ENCODE data around the gene CLECL1. TPM values are rescaled to one million over a fixed set of nuclear protein-coding genes. Genes with fewer than 3 reads are reported as not detected.
A peak's percentile ranks its signal among the peaks of the same experiment; 100 is the strongest.

The CLECL1 gene
- total RNA-seq, 2 experiments from 2014 or later: 0.44 to 1.7 TPM

- no peaks in the 10 kb centered on the region for H3K4me1 ChIP-seq (ENCODE audit: insufficient read depth, low read length)
These were observed 1.5 kb downstream of the CLECL1 start for GRCh38 chr12:9731393-9731792.

GRCh38 chr12:9730591-9730990, 2.3 kb downstream of the CLECL1 start:
- DNase-seq (no peak), ATAC-seq (ENCODE audit: poor library complexity) (no peak)
- Mint-ChIP-seq H3K4me3 (no peak overlapping the region), H3K36me3 (ENCODE audit: low read depth) (no peaks in the 10 kb centered on the region), H3K4me1 (ENCODE audit: low read depth) (peaks cover 19% of the 10 kb centered on the region), H3K27me3 (no peaks in the 10 kb centered on the region), H3K27ac (no peak overlapping the region), H3K9me3 (no peaks in the 10 kb centered on the region)
- H3K27ac ChIP-seq (ENCODE audit: low read depth in 1 of 2, low read length in 2 of 2): no peak overlapping the region
- no peaks in the 10 kb centered on the region for H3K4me1 ChIP-seq (ENCODE audit: insufficient read depth, low read length)
- intact Hi-C loops (cut with DNase I, micrococcal nuclease): loop anchor here in 1 of 2 experiments (2.0 kb wide), 1 partner anchor 16 kb away; no protein-coding TSS in a partner anchor
- no peaks in the 10 kb centered on the region for H3K27me3 ChIP-seq (ENCODE audit: control insufficient read depth in 1 of 2, insufficient read depth in 2 of 2, low read length in 2 of 2)
- H3K9me3 ChIP-seq (ENCODE audit: control insufficient read depth in 1 of 2, insufficient read depth in 1 of 2, low read length in 2 of 2): peaks cover 0 to 3% of the 10 kb centered on the region in 2 experiments
- ChIA-PET POLR2A (interaction anchor here (3.3 kb wide), 1 partner anchor 12 kb away, joined by 16 read pairs; no protein-coding TSS in a partner anchor), CTCF (interaction anchor here (1.0 to 1.3 kb wide), 2 partner anchors 12 to 69 kb away, joined by 3 read pairs; no protein-coding TSS in a partner anchor)
- no peaks in the 10 kb centered on the region for H3K36me3 ChIP-seq (ENCODE audit: insufficient read depth, low read length)
- no peak overlapping the region for H3K4me3 ChIP-seq (ENCODE audit: low read length)
- no peak for TF ChIP-seq CTCF (IDR thresholded peaks at IDR 0.05)

More at GRCh38 chr12:9731393-9731792, 1.5 kb downstream of the CLECL1 start:
- ChIA-PET POLR2A (interaction anchor here (3.3 kb wide), 1 partner anchor 11 kb away, joined by 16 read pairs; no protein-coding TSS in a partner anchor), CTCF (no interaction called here)
- no peaks in the 10 kb centered on the region for H3K36me3 Mint-ChIP-seq (ENCODE audit: low read depth)
- Histone ChIP-seq H3K4me3 (ENCODE audit: low read length) (peak overlapping the region; percentile 31), H3K9me3 (ENCODE audit: control insufficient read depth in 1 of 2, insufficient read depth in 1 of 2, low read length in 2 of 2) (peaks cover 0 to 3% of the 10 kb centered on the region in 2 experiments), H3K27ac (ENCODE audit: low read depth in 1 of 2, low read length in 2 of 2) (no peak overlapping the region), H3K27me3 (ENCODE audit: control insufficient read depth in 1 of 2, insufficient read depth in 2 of 2, low read length in 2 of 2) (no peaks in the 10 kb centered on the region), H3K36me3 (ENCODE audit: insufficient read depth, low read length) (no peaks in the 10 kb centered on the region)
- intact Hi-C loops (cut with DNase I, micrococcal nuclease): loop anchor here in 1 of 2 experiments (2.0 kb wide), 1 partner anchor 17 kb away; no protein-coding TSS in a partner anchor
- peak overlapping the region; percentile 35 for H3K27ac Mint-ChIP-seq
- H3K4me1 Mint-ChIP-seq (ENCODE audit: low read depth): peaks cover 23% of the 10 kb centered on the region
- H3K27me3 Mint-ChIP-seq: no peaks in the 10 kb centered on the region
- no peak for TF ChIP-seq CTCF (IDR thresholded peaks at IDR 0.05)
- ATAC-seq (ENCODE audit: poor library complexity) (no peak), DNase-seq (peak in 1 of 14 experiments; percentile 30)
- peak overlapping the region; percentile 21 for H3K4me3 Mint-ChIP-seq
- no peaks in the 10 kb centered on the region for H3K9me3 Mint-ChIP-seq

GRCh38 chr12:9730011-9730410, 2.9 kb downstream of the CLECL1 start:
- peaks cover 19% of the 10 kb centered on the region for H3K4me1 Mint-ChIP-seq (ENCODE audit: low read depth)
- Histone ChIP-seq H3K27me3 (ENCODE audit: control insufficient read depth in 1 of 2, insufficient read depth in 2 of 2, low read length in 2 of 2) (no peaks in the 10 kb centered on the region), H3K36me3 (ENCODE audit: insufficient read depth, low read length) (no peaks in the 10 kb centered on the region), H3K27ac (ENCODE audit: low read depth in 1 of 2, low read length in 2 of 2) (no peak overlapping the region), H3K4me1 (ENCODE audit: insufficient read depth, low read length) (no peaks in the 10 kb centered on the region), H3K9me3 (ENCODE audit: control insufficient read depth in 1 of 2, insufficient read depth in 1 of 2, low read length in 2 of 2) (peaks cover 0 to 3% of the 10 kb centered on the region in 2 experiments), H3K4me3 (ENCODE audit: low read length) (no peak overlapping the region)
- ChIA-PET POLR2A (interaction anchor here (0.7 to 3.3 kb wide), 4 partner anchors 12 to 79 kb away, joined by 3 to 16 read pairs (median 4); partner anchors contain the start of gene CD69), CTCF (interaction anchor here (1.0 to 1.3 kb wide), 3 partner anchors 12 to 69 kb away, joined by 3 to 4 read pairs (median 3); no protein-coding TSS in a partner anchor)
- DNase-seq (no peak), ATAC-seq (ENCODE audit: poor library complexity) (no peak)
- no peaks in the 10 kb centered on the region for H3K9me3 Mint-ChIP-seq
- intact Hi-C loops (cut with DNase I, micrococcal nuclease): loop anchor here in 1 of 2 experiments (2.0 kb wide), 1 partner anchor 15 kb away; no protein-coding TSS in a partner anchor
- H3K4me3 Mint-ChIP-seq: no peak overlapping the region
- no peaks in the 10 kb centered on the region for H3K27me3 Mint-ChIP-seq
- TF ChIP-seq CTCF (IDR thresholded peaks at IDR 0.05): no peak
- no peak overlapping the region for H3K27ac Mint-ChIP-seq
- H3K36me3 Mint-ChIP-seq (ENCODE audit: low read depth): no peaks in the 10 kb centered on the region

Data from CD4-positive, alpha-beta T cell (primary cell).